Retina (tissue), 1 donor: ENCODE measurements around the gene CDH4.
A peak's percentile ranks its signal among the peaks of the same experiment; 100 is the strongest.
"Not testable (repeated sequence)": the region's sequence is repeated elsewhere in the genome, so short reads cannot be mapped to it uniquely, and the experiment has no call there.

Experiments used
- DNase-seq: peaks from one replicate; pipeline ENCODE4 v3.0.0-alpha.2; 2016

The CDH4 gene

DNA sequence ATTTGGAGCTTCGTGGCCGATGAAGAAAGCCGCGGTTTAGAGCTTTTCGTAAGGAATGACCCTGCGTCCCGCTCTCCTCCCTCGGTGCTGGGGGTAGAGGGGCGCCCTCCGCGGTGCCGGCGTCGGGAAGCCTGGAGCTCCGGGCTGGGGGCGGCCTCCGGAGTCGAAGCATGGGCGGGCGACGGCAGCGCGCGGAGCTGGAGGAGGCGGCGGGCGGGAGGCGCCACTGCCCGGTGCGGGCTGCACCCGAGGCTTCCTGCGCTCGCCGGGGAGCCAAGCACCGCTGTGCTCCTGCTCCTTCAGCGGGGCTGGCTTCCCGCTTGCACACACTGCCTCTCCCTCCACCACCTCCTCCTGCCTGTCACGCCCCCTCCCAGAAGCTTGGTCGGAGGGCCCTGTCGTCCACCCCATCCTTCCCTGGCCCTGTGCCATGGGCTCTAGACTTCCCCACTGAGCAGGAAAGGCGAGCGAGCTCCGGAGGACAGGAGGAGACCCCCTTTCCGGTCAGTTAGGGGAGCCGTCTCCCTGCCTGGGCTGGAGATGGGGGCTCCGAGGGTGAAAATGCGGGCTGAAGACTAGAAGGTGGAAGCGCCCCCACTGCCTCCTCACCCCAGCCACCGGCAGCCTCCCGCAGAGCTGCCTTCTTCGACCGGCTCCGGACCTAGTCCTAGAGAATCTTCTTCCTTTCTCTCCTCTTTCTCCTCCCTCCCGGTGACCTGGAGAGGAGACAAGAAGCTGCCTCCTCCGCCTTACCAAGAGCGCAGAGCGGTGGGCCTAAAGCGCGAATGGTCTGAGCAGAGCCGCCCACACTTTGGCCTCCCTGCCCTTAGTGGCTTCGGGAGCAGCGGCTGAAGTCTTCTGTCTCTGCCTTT lies 1.8 kb downstream of the CDH4 start:
- DNase-seq = peak; percentile 80

DNA sequence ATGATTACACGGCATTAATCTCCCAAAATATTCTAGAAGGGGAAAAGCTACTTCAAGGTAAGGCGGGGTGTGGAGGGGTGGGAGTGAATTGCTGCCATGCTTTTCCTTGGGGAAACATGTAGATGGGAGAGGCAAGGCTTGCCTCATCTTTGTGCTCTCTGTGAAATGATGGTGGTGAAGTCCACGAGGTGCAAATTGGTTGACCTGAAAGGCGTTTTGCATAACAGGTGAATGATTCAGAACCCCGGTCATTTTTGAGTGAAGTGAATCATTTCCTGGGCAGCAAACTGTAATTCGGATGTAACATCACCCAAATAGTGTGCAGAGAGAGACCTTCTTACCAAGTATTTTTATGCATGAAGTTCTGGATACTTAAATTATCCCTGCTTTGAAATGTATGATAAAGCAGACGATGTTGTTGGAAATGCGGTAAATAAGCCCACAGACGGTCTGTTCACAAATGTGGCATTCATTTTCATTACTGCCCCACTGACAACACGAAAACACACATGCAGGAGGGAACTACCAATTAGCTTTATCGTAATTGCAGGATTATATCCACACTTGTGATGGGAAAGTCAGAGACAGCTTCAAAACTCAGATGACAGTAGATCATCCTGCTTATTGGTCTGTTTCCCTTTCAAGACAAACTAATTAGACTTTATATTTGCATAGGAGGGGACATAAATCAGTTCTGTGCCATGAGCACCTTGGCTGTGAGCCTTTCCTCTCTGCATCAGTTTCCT lies 3.0 kb downstream of the CDH4 start:
- no peak for DNase-seq

DNA sequence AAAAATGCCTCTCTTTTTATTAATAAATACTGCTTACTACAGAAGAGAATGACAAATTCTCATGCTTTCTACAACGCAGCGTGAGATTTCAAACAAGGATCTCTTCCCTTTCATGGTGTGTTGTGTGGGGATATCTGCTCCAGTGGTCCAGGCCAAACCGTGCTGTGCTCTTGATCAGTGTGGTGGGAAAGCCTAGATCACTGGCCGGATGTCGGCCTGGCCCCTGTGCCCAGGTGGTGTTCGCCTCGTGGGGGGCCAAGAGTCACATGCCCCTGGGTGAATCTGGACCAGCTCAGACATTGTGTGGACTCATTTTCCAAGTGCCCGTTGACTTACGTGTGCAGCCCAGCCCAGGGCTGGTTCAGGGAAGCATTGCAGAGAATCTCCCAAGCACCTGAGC lies 4.3 kb downstream of the CDH4 start:
- DNase-seq = no peak

DNA sequence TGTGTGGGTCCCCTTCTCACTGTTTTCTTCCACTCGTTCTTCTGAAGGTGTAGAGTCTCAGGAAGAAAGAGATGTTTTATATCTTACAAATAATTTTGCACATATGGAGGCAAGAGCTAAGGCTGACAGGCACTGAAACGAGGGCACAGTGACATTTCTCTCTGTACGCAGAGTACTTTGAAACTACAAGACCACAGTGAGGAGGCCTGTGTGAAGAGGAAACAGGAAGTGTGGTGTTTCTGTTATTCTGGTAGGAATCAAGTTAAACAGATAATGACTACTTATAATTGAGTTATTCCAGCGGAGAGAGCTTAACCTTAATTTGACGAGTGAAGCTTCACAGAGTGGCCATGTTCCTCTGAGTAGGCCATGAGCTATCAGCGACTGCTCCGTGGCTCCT lies 4.8 kb downstream of the CDH4 start:
- DNase-seq = no peak

DNA sequence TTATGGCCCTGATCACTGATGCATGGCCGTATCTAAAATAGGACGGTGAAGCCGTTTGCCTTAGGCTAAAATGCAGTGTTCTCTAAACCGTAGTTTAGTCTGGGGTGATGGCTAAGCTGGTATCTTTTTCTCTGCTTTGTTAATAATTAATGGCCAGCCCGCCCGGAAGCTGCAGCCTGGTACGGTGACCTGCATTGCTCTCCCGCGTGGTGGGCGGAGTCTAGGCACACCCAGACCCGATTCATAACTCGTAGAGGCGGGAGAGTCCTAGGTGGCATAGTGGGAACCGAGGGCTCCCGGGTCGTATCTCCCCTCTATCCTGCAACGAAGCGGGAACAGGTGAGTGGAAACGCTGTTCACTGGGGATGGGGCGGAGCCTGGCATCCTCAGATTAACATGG lies 5.5 kb downstream of the CDH4 start:
- DNase-seq = no peak

DNA sequence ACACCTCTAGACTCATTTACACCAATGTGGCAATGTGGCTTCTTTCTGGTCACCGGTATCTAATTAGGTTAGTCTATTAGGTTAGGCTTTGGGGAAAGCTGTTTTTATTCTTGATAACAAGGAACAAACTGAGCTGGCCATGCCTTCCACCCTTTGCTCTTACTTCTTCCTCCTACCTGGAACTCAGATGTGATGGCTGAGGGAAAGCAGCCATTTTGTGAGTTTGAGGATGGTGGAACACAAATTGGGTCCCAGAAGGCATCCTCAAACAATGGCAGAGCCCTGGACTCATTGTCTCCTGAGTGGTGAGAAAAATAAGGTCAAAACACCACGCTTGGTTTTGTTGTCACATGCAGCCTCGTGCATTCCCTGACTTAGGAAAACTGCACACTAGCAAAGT lies 7.7 kb downstream of the CDH4 start:
- DNase-seq = no peak

DNA sequence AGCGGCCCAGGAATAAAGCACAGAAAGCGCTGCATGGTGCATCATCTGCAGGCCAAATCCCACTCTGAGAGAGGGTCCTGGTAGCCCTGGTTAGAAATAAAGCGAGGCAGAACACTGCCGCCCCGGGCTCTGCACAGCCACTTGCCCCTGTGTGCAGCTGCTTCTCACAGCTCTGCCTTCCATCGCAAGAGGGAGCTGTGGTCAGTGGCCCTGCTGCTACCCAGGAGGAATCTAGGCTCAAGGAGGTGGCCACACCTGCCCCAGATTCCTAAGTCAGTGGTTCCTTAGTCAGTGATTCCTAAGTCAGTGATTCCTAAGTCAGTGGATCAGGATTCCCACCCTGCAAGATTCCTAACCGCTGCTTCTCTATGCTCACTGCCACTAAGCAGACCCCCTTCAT lies 8.8 kb downstream of the CDH4 start:
- no peak for DNase-seq

DNA sequence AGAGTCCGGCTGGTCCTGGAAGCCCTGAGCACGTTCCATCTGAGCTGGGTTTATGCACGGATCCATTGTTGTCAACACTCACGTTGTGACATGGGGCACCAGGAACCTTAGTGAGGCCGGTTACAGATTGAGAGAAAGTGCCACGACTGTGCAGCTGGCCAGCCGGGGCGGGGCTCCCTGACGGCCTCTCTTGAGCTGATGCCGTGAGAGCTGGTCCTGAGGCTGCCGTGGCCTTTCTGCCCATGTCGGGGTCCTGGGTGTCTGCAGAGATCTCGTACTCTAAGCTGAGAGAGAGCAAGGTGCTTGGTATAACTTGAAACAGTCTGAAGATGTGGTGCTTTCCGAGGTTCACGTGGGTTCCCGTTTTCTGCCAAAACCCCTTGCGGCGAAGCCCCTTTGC lies 10.0 kb downstream of the CDH4 start:
- no peak for DNase-seq

DNA sequence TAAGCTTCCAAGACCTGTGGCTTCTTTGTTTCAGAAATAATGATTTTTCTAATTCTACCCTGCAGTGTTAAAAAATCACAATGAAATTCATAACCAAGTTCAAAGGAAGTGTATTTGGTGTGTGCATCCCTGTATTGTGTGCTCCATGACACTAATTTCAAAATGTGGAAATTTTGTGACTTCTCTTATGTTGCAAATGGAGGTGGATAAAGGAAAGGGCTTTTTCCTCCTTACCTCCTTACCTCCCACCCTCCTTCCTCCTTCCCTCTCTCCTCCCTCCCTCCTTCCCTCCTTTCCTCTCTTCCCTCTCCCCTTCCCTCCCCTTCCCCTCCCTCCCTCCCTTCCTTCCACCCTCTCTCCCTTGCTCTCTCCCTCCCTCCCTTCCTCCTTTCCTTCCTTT lies 10.5 kb downstream of the CDH4 start:
- DNase-seq = no peak

DNA sequence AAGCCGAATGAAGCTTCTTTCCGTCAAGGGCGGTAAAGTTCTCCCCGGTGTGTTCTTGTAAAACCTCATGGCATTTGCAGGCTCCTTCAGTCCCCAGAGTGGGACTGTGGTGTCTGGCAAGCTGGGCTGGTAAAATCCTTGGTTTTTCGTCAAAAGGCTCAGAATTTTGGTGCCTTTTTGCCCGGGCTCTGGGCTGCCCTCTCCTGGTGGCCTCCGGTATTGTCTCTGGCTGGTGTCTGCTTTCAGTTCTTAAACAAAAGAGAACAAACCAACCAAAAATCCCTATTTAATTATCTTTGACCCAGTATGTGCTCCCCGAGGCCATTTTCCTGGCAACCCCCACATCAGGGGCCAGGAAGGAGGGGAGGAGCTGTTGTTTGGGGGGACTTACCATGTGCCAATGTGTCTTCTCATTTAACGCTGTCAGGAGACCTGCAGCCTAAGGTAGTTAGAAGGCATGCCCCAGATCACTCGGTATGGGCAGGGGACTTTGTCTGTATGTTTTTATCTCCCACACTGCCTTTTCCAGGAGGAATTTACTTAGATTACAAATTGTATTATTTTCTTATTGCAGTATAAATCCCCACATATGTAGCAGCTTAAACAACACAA lies 11.1 kb downstream of the CDH4 start:
- DNase-seq = peak; percentile 52

DNA sequence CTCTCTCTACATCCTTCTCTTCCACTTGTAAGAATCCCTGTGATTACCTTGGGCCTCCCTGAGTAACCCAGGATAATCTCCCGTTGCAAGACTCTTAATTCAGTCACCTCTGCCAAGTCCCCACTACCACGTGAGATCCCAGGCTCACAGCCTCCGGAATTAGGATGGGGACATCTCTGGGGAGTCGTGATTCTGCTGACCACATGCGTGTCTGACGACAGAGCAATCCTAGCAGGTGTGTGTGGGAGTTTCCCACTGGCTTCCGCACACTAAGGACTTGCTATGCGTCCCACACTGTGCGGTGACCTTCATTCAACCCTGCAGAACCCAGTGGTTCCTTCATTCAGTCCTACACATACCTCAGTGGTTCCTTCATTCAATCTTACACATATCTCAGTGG lies 11.9 kb downstream of the CDH4 start:
- no peak for DNase-seq

DNA sequence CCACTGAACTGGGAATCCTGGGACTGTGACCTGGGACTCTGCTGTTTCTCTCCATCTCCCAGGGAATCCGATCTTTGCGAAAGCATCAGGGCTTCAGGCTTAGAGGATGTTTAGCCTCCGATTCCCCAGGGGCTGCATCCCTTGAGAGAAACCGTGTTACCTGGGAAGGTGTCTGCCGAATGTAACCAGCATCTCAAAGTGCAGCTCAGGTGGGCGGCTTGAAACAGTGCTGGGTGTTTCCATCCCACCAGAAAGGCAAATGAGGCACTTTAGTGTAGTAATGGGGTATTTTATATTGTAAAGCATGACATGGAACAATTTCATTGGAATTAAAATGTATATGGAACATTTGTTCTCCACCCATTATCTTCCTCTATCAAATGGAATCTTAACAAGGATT lies 15.2 kb downstream of the CDH4 start:
- no peak for DNase-seq

DNA sequence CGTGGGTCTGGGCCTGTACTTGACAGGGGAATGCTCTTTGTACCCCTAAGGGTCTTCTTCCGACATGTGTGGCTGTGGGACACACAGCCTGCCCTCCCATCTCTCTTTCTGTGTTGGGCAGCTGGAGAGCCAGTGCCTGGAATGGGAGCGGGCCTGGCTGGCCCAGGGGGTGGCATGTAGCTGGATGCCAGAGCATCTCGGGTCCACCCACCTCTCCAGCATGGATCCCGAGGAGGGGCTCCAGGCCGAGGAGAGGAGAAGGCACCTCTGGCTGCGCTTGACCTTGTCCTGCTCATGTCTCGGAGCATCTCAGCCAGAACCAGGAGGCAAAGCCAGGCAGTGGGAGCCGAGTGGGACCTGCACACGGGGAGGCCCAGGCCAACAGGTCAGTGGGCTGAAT lies 16.0 kb downstream of the CDH4 start:
- DNase-seq = no peak

DNA sequence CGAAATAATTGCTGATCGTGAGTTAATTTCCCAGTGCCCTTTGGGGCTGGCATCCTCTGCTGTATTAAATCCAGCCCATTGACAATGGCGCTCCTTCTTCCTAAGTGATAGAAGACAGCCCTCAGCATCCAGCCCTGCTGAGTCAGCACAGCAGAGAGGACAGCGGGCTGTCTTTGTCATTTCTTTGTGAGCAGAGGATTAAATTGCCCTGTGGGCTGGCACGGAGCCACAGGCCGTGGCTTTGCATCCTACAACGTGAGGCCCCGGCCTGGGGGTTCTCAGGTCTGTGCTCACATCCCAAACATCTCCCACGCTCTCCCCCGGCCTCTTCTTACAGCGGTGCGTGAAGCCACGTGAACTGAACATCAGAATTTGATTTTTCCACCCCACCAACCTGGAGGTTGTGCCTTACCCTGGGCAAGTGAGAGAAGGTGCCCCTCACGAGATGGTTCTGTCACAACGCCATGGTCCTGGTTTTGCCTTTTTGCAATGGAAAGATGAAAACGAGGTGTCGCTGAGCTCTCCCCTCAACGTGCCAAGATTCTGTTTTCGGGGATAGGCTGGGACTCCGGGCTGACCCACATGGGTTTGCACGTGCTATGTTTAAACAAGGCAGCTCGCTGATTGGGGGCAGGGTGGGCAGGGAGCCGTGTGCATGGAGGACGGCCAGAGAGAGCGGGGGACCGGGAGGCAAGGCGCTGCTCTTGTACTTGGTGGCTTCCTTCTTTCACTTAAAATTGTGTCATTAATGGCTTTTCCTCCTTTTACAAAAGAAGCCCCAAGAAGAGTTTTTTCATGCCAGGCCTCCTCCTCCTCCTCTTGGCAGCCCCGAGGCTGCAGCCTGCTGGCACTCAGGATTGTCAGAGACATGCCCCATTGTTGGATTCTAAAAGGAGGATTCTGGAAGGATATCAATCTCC lies 19.5 kb downstream of the CDH4 start:
- peak; percentile 79 for DNase-seq

DNA sequence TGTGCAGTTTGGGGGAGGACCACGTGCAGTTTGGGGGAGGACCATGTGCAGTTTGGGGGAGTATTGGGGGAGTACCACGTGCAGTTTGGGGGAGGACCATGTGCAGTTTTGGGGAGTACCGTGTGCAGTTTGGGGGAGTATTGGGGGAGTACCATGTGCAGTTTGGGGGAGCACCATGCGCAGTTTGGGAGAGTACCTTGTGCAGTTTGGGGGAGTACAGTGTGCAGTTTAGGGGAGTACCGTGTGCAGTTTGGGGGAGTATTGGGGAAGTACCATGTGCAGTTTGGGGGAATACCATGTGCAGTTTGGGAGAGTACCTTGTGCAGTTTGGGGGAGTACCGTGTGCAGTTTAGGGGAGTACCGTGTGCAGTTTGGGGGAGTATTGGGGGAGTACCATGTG lies 21.0 kb downstream of the CDH4 start:
- not testable (repeated sequence) for DNase-seq

DNA sequence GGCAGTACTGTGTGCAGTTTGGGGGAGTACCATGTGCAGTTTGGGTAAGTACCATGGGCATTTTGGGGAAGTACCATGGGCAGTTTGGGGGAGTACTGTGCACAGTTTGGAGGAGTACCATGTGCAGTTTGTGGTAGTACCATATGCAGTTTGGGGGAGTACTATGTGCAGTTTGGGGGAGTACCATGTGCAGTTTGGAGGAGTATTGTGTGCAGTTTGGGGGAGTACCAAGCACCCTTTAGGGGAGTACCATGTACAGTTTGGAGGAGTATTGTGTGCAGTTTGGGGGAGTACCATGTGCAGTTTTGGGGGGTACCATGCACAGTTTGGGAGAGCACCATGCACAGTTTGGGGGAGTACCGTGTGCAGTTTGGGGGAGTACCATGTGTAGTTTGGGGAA lies 21.6 kb downstream of the CDH4 start:
- DNase-seq = not testable (repeated sequence)

DNA sequence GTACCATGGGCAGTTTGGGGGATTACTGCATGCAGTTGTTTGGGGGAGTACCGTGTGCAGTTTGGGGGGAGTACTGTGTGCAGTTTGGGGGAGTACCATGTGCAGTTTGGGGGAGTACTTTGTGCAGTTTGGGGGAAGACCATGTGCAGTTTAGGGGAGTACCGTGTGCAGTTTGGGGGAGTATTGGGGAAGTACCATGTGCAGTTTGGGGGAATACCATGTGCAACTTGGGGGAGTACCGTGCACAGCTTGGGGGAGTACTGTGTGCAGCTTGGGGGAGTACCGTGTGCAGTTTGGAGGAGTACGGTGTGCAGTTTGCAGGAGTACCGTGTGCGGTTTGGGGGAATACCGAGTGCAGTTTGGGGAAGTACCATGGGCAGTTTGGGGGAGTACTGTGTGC lies 22.3 kb downstream of the CDH4 start:
- no peak for DNase-seq

DNA sequence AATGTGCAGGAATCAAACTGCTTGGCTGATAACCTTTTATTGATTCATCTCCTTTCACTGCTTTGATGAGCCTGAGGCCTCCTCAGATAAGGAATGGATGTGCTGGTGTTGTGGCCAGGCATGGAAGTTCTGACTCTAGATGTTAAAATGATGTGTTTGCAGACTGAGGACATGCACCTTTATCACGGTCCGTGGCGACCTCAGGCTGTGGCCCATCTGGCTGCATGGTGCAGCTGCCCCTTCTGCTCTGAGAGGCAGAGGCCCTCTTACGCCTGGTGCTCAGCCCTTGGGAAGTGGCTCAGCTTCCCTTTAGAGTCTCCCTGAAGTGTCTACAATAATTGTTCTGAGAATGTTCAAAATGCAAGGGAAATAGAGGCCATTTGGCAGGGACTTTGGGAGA lies 26.2 kb downstream of the CDH4 start:
- DNase-seq = no peak

DNA sequence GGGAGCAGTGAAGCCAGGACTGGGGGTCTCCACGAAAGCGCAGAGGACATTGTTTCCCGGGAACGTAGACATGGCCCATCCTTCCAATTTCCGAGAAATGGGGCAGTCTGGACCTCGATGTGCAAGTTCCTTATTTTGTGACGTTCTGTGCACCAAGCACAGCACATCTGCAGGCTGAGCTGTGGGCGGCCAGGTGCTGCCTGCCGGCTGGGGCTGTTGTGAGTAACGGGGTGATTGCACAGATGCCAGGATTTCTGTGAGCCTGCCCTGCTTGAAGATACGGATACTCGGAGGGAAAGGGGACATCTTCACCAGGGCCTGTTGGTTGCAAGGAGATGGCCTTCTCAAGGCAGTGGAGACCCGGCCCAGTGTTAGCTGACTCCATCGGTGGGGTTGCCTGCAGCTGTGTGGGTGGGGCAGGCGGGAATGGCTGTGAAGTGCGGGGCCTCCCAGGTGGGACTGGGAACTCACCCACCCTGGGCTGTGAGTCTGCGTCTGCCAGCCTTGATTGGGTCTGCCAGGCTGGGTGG lies 27.6 kb downstream of the CDH4 start:
- no peak for DNase-seq

DNA sequence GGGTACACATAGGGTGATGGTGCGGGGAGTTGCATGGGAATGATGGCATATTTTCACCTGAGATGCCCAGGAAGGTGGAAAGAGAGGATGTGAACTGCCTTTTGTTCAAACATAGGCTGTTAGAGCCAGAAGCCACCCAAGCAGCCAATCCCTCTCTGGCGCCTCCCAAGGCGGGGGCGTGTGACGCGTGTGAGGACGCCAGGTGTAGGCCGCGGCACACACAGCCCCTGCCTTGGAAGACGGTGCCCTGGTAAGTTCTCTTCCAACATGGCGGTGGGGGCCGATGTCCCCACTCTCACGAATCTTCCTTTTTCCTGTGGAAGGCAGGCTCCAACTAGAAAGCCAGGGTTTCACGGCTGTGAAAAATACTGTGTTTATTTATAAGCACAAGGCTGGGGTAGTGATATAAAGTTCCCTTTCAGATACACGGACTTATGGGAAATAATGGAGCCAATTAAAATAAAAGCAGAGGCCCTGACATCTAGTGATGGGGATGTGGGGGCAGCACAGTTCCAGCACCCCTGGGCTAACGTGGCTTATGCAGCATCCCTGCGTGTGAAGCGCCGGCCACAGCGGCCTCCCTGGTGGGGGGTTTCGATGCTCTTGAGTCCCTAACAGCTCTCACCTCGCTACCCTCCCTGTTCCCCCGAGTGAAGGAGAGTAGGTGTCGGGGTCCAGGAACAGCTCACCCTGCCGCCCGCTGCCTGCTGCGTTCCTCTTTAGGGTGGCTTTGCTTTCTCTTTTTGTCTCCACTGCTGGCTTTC lies 28.3 kb downstream of the CDH4 start:
- DNase-seq = no peak

DNA sequence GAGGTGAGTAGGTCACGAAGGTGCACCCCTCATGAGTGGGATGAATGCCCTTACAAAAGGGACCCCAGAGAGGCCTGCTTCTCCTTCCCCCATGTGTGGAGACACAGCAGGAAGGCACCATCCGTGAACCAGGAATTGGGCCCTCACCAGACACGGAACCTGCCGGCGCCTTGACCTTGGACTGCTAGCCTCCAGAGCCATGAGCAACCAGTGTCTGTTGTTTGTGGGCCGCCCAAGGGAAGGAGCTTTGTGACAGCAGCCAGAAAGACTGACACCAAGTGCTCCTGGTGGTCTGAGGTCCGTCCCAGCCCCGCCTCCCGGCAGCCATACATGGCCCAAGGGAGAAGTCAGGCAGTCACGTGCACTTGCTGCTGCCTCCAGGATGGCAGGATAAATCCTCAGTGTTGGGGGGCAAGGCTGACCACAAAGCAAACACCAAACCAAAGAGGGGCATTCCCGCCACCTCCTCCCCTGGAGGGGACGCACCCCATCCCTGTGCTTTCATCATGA lies 29.3 kb downstream of the CDH4 start:
- DNase-seq = no peak

DNA sequence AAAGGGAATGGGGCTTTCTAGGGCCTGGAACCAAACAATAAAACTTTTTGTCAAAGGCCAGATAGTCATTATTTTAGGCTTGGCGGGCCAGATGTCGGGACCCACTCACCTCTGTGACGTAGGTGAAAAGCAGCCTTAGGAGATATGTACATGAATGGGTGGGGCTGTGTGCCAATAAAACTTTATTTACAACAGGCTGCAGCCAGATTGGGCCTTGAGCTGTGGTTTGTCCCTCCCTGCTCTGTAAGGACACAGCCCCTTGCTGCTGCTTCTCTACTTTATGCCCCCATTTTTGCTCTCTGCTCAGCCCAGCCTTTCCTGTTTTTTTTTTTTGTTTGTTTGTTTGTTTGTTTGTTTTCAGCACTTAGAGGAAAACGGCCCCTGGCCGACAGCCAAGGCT lies 32.7 kb downstream of the CDH4 start:
- no peak for DNase-seq
